HepG2 (cell line): Measurements from ENCODE around the gene PASD1.

ENCODE experiments used
- CTCF ChIP-seq: sonication (generic); formaldehyde crosslinking; IDR thresholded peaks from 2 replicates; pipeline ENCODE4 v1.5.0; 2020; ENCODE audit warnings: mild to moderate bottlenecking, missing genetic modification reagents, moderate library complexity
- KAT8 ChIP-seq: IDR thresholded peaks from 2 replicates; pipeline ENCODE4 v1.6.1; 2016; ENCODE audit warnings: missing genetic modification reagents, missing compliant biosample characterization
- POLR2A ChIP-seq, 2 experiments: IDR thresholded peaks; 2 replicates each; pipeline ENCODE4 v1.6.1; 2011; ENCODE audit warnings: low read depth in 2 of 2, low read length in 2 of 2, mild to moderate bottlenecking in 1 of 2, moderate library complexity in 1 of 2; ENCODE audit not compliant: insufficient read depth in 1 of 2
- POLR2AphosphoS5 ChIP-seq: IDR thresholded peaks from 2 replicates; pipeline ENCODE4 v1.6.1; 2012; ENCODE audit warnings: low read depth, low read length
- RBFOX2 ChIP-seq: fragments of 200-400 bp; formaldehyde crosslinking; IDR thresholded peaks from 2 replicates; pipeline ENCODE4 v1.6.1; 2017; ENCODE audit warnings: low read depth, mild to moderate bottlenecking, low read length
- ZNF274 ChIP-seq: sonication (generic); formaldehyde crosslinking; IDR thresholded peaks from 2 replicates; pipeline ENCODE4 v1.5.1; 2020; ENCODE audit warnings: mild to moderate bottlenecking, missing genetic modification reagents
- ZNF639 ChIP-seq: conservative IDR thresholded peaks from 2 replicates; pipeline ENCODE4 v1.6.1; 2018; ENCODE audit warnings: missing genetic modification reagents

GRCh38 chrX:151711787-151712186 lies 148.3 kb downstream of the PASD1 start:
- no peak for TF ChIP-seq POLR2A (IDR thresholded peaks at IDR 0.05; ENCODE audit: insufficient read depth in 1 of 2, low read depth in 2 of 2, low read length in 2 of 2)
- TF ChIP-seq ZNF639 (CRISPR knock-in tag): no peak
- TF ChIP-seq CTCF: no peak
- no peak for TF ChIP-seq ZNF274
- TF ChIP-seq POLR2AphosphoS5: no peak
- TF ChIP-seq KAT8 (CRISPR knock-in tag): no peak
- no peak for TF ChIP-seq RBFOX2
